PC-9 (cell line): ENCODE results near the gene CDX1.

Source experiments
- CTCF ChIP-seq: fragments of 200-600 bp; sonication (generic); conservative IDR thresholded peaks from 2 replicates; pipeline ENCODE4 v1.6.1; 2017; ENCODE audit warnings: mixed run types, antibody characterized with exemption, mild to moderate bottlenecking, moderate library complexity
- EZH2 ChIP-seq: fragments of 200-600 bp; sonication (generic); IDR thresholded peaks from 2 replicates; pipeline ENCODE4 v1.8.0; 2017; ENCODE audit warnings: antibody characterized with exemption, low read depth

GRCh38 chr5:150189728-150190502 is 23.3 kb downstream of the CDX1 start, which contains the start of gene SLC6A7:
- TF ChIP-seq CTCF: no peak
- TF ChIP-seq EZH2: no peak
